ENCODE results near the gene CD55.

DNA sequence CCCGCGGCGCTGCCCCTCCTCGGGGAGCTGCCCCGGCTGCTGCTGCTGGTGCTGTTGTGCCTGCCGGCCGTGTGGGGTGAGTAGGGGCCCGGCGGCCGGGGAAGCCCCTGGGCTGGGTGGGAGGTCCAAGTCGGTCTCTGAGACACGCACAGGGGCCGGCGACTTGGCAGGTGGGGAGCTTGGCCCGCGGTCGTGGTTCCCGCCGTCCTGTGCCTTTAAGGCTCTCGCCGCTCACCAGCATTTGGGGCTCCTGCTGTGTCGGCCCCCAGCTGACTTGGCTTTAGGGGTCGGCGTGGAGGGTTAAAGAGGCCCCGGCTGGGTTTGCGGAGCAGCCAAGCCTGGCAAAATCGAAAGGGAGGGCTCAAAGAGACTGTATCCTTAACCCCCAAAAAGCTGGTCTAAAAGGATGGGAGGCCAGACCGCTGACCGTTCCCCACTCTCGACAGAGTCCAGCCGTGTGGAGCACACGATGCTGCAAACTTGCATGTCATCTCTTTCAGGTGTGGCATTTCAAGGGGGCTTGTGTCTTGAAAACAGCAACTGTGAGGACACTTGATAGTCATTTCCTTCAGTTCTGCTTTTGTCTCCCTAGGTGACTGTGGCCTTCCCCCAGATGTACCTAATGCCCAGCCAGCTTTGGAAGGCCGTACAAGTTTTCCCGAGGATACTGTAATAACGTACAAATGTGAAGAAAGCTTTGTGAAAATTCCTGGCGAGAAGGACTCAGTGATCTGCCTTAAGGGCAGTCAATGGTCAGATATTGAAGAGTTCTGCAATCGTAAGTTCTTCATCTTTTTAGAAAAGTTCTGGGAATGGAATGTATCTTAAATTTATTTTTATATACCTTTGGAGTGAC lies 540 bp downstream of the CD55 start:
- TF ChIP-seq, protein P1, sequence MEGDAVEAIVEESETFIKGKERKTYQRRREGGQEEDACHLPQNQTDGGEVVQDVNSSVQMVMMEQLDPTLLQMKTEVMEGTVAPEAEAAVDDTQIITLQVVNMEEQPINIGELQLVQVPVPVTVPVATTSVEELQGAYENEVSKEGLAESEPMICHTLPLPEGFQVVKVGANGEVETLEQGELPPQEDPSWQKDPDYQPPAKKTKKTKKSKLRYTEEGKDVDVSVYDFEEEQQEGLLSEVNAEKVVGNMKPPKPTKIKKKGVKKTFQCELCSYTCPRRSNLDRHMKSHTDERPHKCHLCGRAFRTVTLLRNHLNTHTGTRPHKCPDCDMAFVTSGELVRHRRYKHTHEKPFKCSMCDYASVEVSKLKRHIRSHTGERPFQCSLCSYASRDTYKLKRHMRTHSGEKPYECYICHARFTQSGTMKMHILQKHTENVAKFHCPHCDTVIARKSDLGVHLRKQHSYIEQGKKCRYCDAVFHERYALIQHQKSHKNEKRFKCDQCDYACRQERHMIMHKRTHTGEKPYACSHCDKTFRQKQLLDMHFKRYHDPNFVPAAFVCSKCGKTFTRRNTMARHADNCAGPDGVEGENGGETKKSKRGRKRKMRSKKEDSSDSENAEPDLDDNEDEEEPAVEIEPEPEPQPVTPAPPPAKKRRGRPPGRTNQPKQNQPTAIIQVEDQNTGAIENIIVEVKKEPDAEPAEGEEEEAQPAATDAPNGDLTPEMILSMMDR (IDR thresholded peaks at IDR 0.05), result no peak
- no peak for TF ChIP-seq POLR2A (IDR thresholded peaks at IDR 0.05)

Measured in adrenal gland (tissue), 5 donors.